Activated CD8-positive, alpha-beta memory T cell treated with anti-CD3 and anti-CD28 coated beads for 36 hours (primary cell): ENCODE results near the gene SHMT2. TPM values are rescaled to one million over a fixed set of nuclear protein-coding genes. Genes with fewer than 3 reads are reported as not detected.

ENCODE experiments used
- CTCF ChIA-PET: fragments of 350-600 bp; sonication (Branson Sonifier 250); formaldehyde crosslinking; loops from one replicate; lab custom pipeline; 2021; ENCODE audit warnings: antibody characterized with exemption; lab: Charles Lee
- POLR2A ChIA-PET: fragments of 350-600 bp; sonication (Branson Sonifier 250); formaldehyde crosslinking; loops from one replicate; lab custom pipeline; 2021; ENCODE audit warnings: antibody characterized with exemption; lab: Charles Lee
- total RNA-seq, 2 experiments: library from RNA; stranded (reverse); gene quantifications; one replicate each; pipeline ENCODE4 v1.2.3, GENCODE V29; 2021

Gene SHMT2
- total RNA-seq, 2 experiments from 2014 or later: 474 to 496 TPM

- CTCF ChIA-PET: interaction anchor here (1.2 to 13.2 kb wide), 3 partner anchors 11 to 224 kb away, joined by 3 to 316 read pairs (median 92); a partner anchor contains a TSS
Measured at GRCh38 chr12:57231276-57232021, 1.9 kb downstream of the SHMT2 start.

GRCh38 chr12:57232156-57232756, 2.7 kb downstream of the SHMT2 start:
- ChIA-PET CTCF (interaction anchor here (8.9 to 13.2 kb wide), 2 partner anchors 10 to 18 kb away, joined by 92 to 316 read pairs; a partner anchor contains a TSS), POLR2A (no interaction called here)

More at GRCh38 chr12:57231276-57232021, 1.9 kb downstream of the SHMT2 start:
- POLR2A ChIA-PET: interaction anchor here (3.0 kb wide), 1 partner anchor 9 kb away, joined by 39 read pairs; no protein-coding TSS in a partner anchor

- POLR2A ChIA-PET: no interaction called here
- CTCF ChIA-PET: interaction anchor here (0.9 to 13.2 kb wide), 4 partner anchors 8 to 110 kb away, joined by 3 to 316 read pairs (median 48); a partner anchor contains a TSS
Measured at GRCh38 chr12:57233357-57234232, 4.1 kb downstream of the SHMT2 start.

DNA sequence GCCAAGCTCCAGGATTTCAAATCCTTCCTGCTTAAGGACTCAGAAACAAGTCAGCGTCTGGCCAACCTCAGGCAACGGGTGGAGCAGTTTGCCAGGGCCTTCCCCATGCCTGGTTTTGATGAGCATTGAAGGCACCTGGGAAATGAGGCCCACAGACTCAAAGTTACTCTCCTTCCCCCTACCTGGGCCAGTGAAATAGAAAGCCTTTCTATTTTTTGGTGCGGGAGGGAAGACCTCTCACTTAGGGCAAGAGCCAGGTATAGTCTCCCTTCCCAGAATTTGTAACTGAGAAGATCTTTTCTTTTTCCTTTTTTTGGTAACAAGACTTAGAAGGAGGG, 4.7 kb downstream of the SHMT2 start:
- CTCF ChIA-PET: interaction anchor here (0.9 to 13.2 kb wide), 4 partner anchors 8 to 110 kb away, joined by 3 to 316 read pairs (median 48); a partner anchor contains a TSS
- POLR2A ChIA-PET: no interaction called here

DNA sequence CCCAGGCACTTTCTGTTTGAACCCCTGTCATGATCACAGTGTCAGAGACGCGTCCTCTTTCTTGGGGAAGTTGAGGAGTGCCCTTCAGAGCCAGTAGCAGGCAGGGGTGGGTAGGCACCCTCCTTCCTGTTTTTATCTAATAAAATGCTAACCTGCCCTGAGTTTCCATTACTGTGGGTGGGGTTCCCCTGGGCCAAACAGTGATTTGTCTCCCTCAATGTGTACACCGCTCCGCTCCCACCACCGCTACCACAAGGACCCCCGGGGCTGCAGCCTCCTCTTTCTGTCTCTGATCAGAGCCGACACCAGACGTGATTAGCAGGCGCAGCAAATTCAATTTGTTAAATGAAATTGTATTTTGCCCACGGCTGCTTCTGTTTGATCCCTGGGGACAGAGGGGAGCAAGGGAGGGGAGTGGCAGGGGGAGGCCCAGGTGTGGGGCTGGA, 5.1 kb downstream of the SHMT2 start:
- ChIA-PET POLR2A (no interaction called here), CTCF (interaction anchor here (8.9 to 10.4 kb wide), 2 partner anchors 20 to 22 kb away, joined by 92 to 327 read pairs; partner anchors contain the start of gene NXPH4)

GRCh38 chr12:57235017-57235727, 5.7 kb downstream of the SHMT2 start:
- ChIA-PET CTCF (interaction anchor here (0.6 to 10.4 kb wide), 2 partner anchors 22 to 1045 kb away, joined by 4 to 327 read pairs; partner anchors contain the start of gene NXPH4), POLR2A (no interaction called here)

- CTCF ChIA-PET: interaction anchor here (10.4 kb wide), 1 partner anchor 23 kb away, joined by 327 read pairs; the partner anchor contains the start of gene NXPH4
- POLR2A ChIA-PET: interaction anchor here (1.0 kb wide), 1 partner anchor 9 kb away, joined by 4 read pairs; no protein-coding TSS in a partner anchor
Measured at GRCh38 chr12:57235728-57236131, 6.2 kb downstream of the SHMT2 start.

- POLR2A ChIA-PET: interaction anchor here (0.6 to 1.0 kb wide), 3 partner anchors 9 to 125 kb away, joined by 3 to 4 read pairs (median 4); partner anchors contain the start of gene STAT6
- CTCF ChIA-PET: interaction anchor here (0.6 to 12.1 kb wide), 3 partner anchors 9 to 71 kb away, joined by 4 to 327 read pairs (median 316); partner anchors contain the start of genes NXPH4 and SHMT2
Measured at GRCh38 chr12:57236201-57236924, 6.9 kb downstream of the SHMT2 start.

DNA sequence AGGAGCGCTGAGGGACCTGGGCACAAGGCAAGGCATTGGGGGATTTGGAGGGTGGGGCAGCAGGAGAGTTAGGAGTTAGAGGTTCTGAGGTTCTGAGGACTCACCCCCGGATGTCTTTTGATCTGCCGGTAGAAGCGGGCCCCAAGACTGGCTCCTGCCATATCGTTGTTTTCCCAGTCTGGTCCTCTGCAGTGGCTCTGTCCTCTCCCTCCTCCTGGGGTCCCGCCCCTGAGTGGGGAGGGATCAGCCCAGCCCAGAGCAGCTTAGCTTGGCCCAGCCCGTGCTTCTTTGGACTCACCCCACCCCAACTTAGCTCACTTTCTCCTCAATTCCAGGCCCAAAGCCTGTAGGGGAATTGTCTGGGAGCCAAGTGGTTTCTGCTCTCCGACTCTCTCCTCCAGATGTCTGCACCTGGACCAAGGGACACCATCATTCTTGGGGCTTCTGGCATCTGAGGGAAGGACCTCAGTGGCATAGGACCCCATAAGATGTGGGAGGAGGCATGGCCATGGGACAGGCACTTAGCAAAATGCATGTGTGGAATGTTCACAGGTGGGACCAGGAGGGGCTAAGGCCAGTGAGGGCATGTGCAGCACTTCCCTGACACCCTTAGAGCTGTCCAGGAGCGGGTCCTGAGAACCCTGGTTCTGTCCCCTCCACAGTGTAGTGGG, 7.5 kb downstream of the SHMT2 start:
- POLR2A ChIA-PET: interaction anchor here (0.5 to 1.0 kb wide), 2 partner anchors 14 to 24 kb away, joined by 4 read pairs; no protein-coding TSS in a partner anchor
- CTCF ChIA-PET: interaction anchor here (0.6 to 12.1 kb wide), 5 partner anchors 10 to 116 kb away, joined by 3 to 327 read pairs (median 4); partner anchors contain the start of genes NXPH4 and SHMT2

- CTCF ChIA-PET: interaction anchor here (0.6 to 12.1 kb wide), 6 partner anchors 10 to 117 kb away, joined by 3 to 327 read pairs (median 6); partner anchors contain the start of genes NXPH4 and SHMT2
- POLR2A ChIA-PET: interaction anchor here (0.5 kb wide), 1 partner anchor 24 kb away, joined by 4 read pairs; no protein-coding TSS in a partner anchor
Measured at GRCh38 chr12:57237596-57237931, 8.1 kb downstream of the SHMT2 start.

- POLR2A ChIA-PET: interaction anchor here (0.5 to 3.7 kb wide), 6 partner anchors 8 to 126 kb away, joined by 3 to 39 read pairs (median 4); partner anchors contain the start of gene SHMT2
- CTCF ChIA-PET: interaction anchor here (0.6 to 12.1 kb wide), 13 partner anchors 11 to 613 kb away, joined by 3 to 327 read pairs (median 4); partner anchors contain the start of genes GLI1, NXPH4 and SHMT2
Measured at GRCh38 chr12:57237932-57238853, 8.7 kb downstream of the SHMT2 start.

GRCh38 chr12:57238854-57239554, 9.5 kb downstream of the SHMT2 start:
- ChIA-PET POLR2A (interaction anchor here (0.7 to 3.7 kb wide), 5 partner anchors 9 to 127 kb away, joined by 3 to 39 read pairs (median 5); partner anchors contain the start of gene SHMT2), CTCF (interaction anchor here (0.6 to 12.1 kb wide), 15 partner anchors 12 to 1492 kb away, joined by 3 to 327 read pairs (median 3); partner anchors contain the start of genes GLI1, NXPH4 and SHMT2)

- POLR2A ChIA-PET: interaction anchor here (0.6 to 3.7 kb wide), 5 partner anchors 10 to 219 kb away, joined by 3 to 39 read pairs (median 5); partner anchors contain the start of gene SHMT2
- CTCF ChIA-PET: interaction anchor here (0.6 to 12.1 kb wide), 18 partner anchors 12 to 1493 kb away, joined by 3 to 327 read pairs (median 3); partner anchors contain the start of genes GLI1, LRP1, NXPH4 and SHMT2
Measured at GRCh38 chr12:57239587-57240065, 10.1 kb downstream of the SHMT2 start.
